Activated T-cell treated with anti-CD3 and anti-CD28 coated beads, Interleukin-2, amount 50 U/mL, for 4 hours (primary cell): ENCODE data around the gene C4orf54. TPM values are rescaled to one million over a fixed set of nuclear protein-coding genes. Genes with fewer than 3 reads are reported as not detected.

Source experiments
- ATAC-seq, 2 donors: fragments of 200-7000 bp; cut with Tn5 transposase; one replicate each; pipeline ENCODE4 v1.10.0; 2021
- DNase-seq: peaks from one replicate; pipeline ENCODE4 v3.0.0-alpha.2; 2020
- H3K27me3 Mint-ChIP-seq: one replicate; pipeline ENCODE4 v1.8.0; 2021; ENCODE audit warnings: low read depth, mixed read lengths
- H3K36me3 Mint-ChIP-seq: one replicate; pipeline ENCODE4 v1.8.0; 2022; ENCODE audit warnings: mixed read lengths; ENCODE audit not compliant: insufficient read depth
- H3K4me1 Mint-ChIP-seq: one replicate; pipeline ENCODE4 v1.8.0; 2021; ENCODE audit warnings: low read depth, mixed read lengths
- H3K4me3 Mint-ChIP-seq: one replicate; pipeline ENCODE4 v1.8.0; 2021; ENCODE audit warnings: mild to moderate bottlenecking, moderate library complexity, mixed read lengths
- H3K9me3 Mint-ChIP-seq: one replicate; pipeline ENCODE4 v1.8.0; 2021; ENCODE audit warnings: mixed read lengths
- total RNA-seq, 3 donors: library from RNA; stranded (reverse); gene quantifications; one replicate each; pipeline ENCODE4 v1.2.1, GENCODE V29; 2021

C4orf54 gene
- total RNA-seq, 3 donors from 2014 or later = not detected

DNA sequence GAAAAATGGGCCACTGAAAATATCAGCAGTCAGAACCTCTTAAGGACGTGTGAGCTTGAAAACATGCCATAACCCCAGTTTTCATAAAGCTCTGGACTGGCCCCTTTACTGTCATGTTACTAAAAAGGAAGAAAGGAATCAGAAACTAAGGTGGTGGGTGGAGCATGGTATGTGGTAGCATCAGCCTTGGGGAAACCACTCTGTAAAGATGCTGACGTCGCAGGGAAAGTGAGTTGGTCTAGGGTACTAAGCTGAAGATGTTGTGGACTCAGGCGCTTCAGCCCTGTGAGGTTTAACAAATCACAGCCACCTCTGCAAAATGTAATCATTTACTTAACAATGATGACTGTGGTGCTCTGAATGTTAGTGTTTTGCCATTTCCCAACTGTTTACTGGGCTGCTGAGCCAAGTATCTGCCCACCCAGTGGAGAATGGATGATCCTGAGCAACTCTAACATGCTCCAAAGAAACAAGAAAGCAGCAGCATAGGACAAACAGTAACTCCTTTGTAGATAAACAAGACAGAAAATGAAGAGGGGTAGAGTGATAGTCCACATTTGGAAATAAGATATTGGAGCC lies 33.4 kb downstream of the C4orf54 start:
- H3K9me3 Mint-ChIP-seq = no peaks in the 10 kb centered on the region
- DNase-seq (no peak), ATAC-seq (no peak)
- H3K4me3 Mint-ChIP-seq = no peak overlapping the region
- no peaks in the 10 kb centered on the region for H3K36me3 Mint-ChIP-seq
- no peaks in the 10 kb centered on the region for H3K4me1 Mint-ChIP-seq
- H3K27me3 Mint-ChIP-seq = no peaks in the 10 kb centered on the region

- no peak for ATAC-seq
- no peak overlapping the region for H3K4me3 Mint-ChIP-seq
Measured at GRCh38 chr4:99622341-99622740, 35.3 kb downstream of the C4orf54 start.

GRCh38 chr4:99617374-99617773 lies 40.3 kb downstream of the C4orf54 start:
- H3K4me1 Mint-ChIP-seq = no peaks in the 10 kb centered on the region
- DNase-seq = no peak

More at GRCh38 chr4:99622341-99622740, 35.3 kb downstream of the C4orf54 start:
- H3K36me3 Mint-ChIP-seq = no peaks in the 10 kb centered on the region
- no peak for DNase-seq
- no peaks in the 10 kb centered on the region for H3K27me3 Mint-ChIP-seq
- no peaks in the 10 kb centered on the region for H3K9me3 Mint-ChIP-seq
- no peaks in the 10 kb centered on the region for H3K4me1 Mint-ChIP-seq

DNA sequence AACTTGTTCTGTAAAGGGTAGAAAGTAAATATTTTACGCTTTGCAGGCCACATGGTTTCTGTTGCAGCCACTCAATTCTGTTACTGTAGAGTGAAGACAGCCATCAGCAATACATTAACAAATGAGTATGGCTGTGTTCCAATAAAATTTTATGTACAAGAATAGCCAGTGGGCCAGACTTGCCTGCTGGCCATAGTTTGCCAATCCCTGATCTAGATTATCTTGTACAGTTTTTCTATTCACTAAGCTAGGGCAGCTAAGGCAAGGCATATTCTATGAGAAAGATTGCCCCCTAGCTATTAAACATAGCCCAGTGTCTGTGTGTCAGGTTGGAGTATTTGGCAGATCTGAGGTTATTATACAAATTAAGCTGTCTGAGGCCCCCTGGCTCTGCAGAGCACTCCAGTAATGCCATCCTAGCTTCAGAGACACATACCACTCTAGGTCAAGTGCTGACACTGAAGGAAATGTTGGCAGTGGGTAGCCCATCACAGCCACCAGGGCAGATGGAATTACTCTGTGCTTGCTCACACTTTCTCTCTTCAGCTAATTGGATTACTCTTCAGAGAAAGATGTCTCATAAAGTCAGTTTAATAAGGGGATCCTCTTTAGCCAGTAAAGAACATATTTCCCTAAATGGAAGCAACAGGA lies 42.3 kb downstream of the C4orf54 start:
- Mint-ChIP-seq H3K9me3 (no peaks in the 10 kb centered on the region), H3K27me3 (peaks cover 4% of the 10 kb centered on the region), H3K36me3 (no peaks in the 10 kb centered on the region)

More at GRCh38 chr4:99617374-99617773, 40.3 kb downstream of the C4orf54 start:
- no peak overlapping the region for H3K4me3 Mint-ChIP-seq
- no peaks in the 10 kb centered on the region for H3K36me3 Mint-ChIP-seq
- no peaks in the 10 kb centered on the region for H3K27me3 Mint-ChIP-seq
- H3K9me3 Mint-ChIP-seq = no peaks in the 10 kb centered on the region
- ATAC-seq = no peak

DNA sequence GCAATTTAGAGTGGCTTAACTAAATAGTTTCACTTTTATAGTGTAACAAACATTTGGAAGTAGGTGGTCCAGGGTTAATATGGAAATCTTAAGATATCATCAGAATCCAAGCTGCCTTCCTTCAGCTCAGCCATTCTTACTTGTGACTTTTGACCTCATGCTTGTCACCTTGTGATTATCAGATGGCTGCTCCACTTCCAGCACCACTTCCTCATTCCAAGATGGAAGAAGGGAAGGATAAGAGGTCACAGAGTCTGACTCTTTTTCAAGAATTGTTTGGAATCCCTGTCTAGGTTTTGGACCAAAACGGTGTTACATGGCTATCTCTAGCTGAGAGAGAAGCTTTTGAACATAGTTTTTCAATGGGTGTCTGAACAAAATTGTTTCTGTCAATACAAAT lies 43.1 kb downstream of the C4orf54 start:
- no peaks in the 10 kb centered on the region for H3K4me1 Mint-ChIP-seq
- H3K27me3 Mint-ChIP-seq = peaks cover 4% of the 10 kb centered on the region
- ATAC-seq = no peak
- DNase-seq = no peak
- H3K9me3 Mint-ChIP-seq = no peaks in the 10 kb centered on the region
- H3K36me3 Mint-ChIP-seq = no peaks in the 10 kb centered on the region
- H3K4me3 Mint-ChIP-seq = no peak overlapping the region

More for the DNA sequence above, 42.3 kb downstream of the C4orf54 start:
- DNase-seq (no peak), ATAC-seq (no peak)
- no peaks in the 10 kb centered on the region for H3K4me1 Mint-ChIP-seq
- H3K4me3 Mint-ChIP-seq = no peak overlapping the region

GRCh38 chr4:99612704-99613103 lies 44.9 kb downstream of the C4orf54 start:
- Mint-ChIP-seq H3K27me3 (peaks cover 4% of the 10 kb centered on the region), H3K4me1 (no peaks in the 10 kb centered on the region), H3K9me3 (no peaks in the 10 kb centered on the region), H3K36me3 (no peaks in the 10 kb centered on the region), H3K4me3 (no peak overlapping the region)
- ATAC-seq = no peak
- DNase-seq = no peak

DNA sequence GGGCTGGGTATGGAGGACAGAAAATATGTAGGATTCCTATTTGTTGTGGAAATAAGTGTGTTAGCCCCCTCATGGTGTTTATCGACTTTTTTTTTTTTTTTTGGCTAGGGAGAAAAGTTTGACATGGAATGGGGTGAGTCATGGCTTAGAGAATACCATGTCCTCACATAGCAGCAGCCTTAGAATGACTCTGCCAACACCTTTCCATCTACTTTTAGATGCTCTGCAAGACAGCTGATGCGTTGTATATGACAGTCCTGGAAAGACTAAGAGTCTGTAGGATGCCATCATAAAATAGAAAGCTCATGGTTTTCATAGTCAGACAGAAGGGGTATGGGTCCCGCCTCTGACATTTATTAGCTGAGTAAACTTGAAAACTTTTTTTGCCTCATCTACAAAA lies 45.3 kb downstream of the C4orf54 start:
- H3K9me3 Mint-ChIP-seq = no peaks in the 10 kb centered on the region
- no peak overlapping the region for H3K4me3 Mint-ChIP-seq
- H3K4me1 Mint-ChIP-seq = no peaks in the 10 kb centered on the region
- DNase-seq = no peak
- H3K36me3 Mint-ChIP-seq = no peaks in the 10 kb centered on the region
- no peak for ATAC-seq
- H3K27me3 Mint-ChIP-seq = peaks cover 6% of the 10 kb centered on the region

DNA sequence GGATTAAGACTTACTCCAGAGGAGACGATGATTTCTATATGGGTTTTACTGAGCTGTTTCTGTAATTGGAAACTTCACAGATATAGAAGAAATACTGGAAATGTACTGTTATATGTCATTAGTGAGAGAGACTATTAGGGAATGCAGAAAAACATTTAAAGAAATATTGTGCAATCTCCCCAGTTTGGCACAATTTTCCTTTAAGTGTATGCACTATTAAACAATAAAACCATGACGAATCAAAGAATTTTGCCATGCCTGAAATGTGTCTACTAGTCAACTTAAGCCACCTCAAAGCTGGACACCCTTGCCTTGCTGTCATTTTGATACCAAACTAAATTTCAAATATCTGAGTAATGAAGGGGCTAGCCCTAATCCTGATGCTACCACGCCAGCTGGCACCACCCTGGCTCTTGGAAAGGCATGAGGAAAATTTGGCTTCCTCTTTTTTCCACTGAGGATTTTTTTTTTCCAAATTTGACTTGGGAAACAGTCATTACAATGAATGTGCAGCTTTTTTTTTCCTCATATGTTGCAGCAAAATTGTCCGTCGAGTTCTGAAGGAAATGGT lies 46.9 kb downstream of the C4orf54 start:
- no peak overlapping the region for H3K4me3 Mint-ChIP-seq
- no peak for ATAC-seq

GRCh38 chr4:99608417-99608816 lies 49.2 kb downstream of the C4orf54 start:
- DNase-seq (no peak), ATAC-seq (no peak)
- Mint-ChIP-seq H3K36me3 (no peaks in the 10 kb centered on the region), H3K9me3 (no peaks in the 10 kb centered on the region), H3K27me3 (peaks cover 6% of the 10 kb centered on the region), H3K4me3 (no peak overlapping the region), H3K4me1 (no peaks in the 10 kb centered on the region)

More for the DNA sequence above, 46.9 kb downstream of the C4orf54 start:
- no peaks in the 10 kb centered on the region for H3K36me3 Mint-ChIP-seq
- no peaks in the 10 kb centered on the region for H3K4me1 Mint-ChIP-seq
- H3K27me3 Mint-ChIP-seq = peaks cover 6% of the 10 kb centered on the region
- DNase-seq = no peak
- H3K9me3 Mint-ChIP-seq = no peaks in the 10 kb centered on the region

Other genes with a start within 250 kb of the C4orf54 start
- gene ADH7, start 222.5 kb downstream of the C4orf54 start, total RNA-seq = not detected
- not detected for gene C4orf17, start 146.8 kb downstream of the C4orf54 start, total RNA-seq
- 1 to 10 TPM; 5.6 to 7.7 (median 6.5) TPM for gene TRMT10A, start 93.8 kb downstream of the C4orf54 start, total RNA-seq
- not detected for gene MTTP, start 83.0 kb downstream of the C4orf54 start, total RNA-seq
- 10 to 100 TPM; 25.7 to 33.0 (median 30.7) TPM for gene DAPP1, start 159.0 kb upstream of the C4orf54 start, total RNA-seq
- gene LAMTOR3, start 236.6 kb upstream of the C4orf54 start, total RNA-seq = 10 to 100 TPM; 37.0 to 39.7 (median 37.7) TPM